GM21825 (cell line): ENCODE measurements around the gene SAPCD1.

Experiments used
- ATAC-seq: cut with Tn5 transposase; IDR thresholded peaks from one replicate; pipeline ENCODE4 v1.9.1; 2021; ENCODE audit warnings: mild to moderate bottlenecking, moderate library complexity; ENCODE audit not compliant: unreplicated experiment

The SAPCD1 gene

DNA sequence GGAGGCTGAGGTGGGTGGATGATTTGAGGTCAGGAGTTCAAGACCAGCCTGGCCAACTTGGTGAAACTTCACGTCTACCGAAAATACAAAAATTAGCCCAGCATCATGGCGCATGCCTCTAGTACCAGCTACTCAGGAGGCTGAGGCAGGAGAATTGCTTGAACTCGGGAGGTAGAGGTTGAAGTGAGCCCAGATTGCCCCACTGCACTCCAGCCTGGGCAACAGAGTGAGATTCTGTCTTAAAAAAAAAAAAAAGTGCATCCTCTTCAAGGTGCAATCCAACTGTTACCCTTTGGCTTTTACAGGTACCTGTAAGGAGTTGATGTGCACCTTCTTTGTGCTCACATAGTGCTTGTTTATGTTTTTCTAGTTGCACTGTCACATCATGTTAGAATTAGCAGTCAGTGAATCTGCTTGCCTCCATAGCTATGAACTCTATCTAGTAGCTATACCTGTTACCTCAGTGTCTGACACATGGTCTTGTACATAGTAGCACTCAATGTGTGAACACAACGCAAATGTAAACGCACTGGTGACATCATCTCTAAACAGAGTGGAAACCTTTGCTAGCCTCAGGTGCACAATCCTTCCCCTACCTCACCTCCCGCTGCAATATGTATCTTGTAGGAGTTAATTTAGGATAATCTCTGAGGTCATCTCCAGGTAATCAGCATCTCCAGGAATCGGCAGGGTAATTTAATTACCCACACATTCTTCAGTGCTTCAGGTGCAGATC, 13.0 kb upstream of the SAPCD1 start:
- no peak for ATAC-seq

GRCh38 chr6:31750411-31751022, 11.9 kb upstream of the SAPCD1 start:
- no peak for ATAC-seq

GRCh38 chr6:31752739-31753319, 9.6 kb upstream of the SAPCD1 start:
- no peak for ATAC-seq

DNA sequence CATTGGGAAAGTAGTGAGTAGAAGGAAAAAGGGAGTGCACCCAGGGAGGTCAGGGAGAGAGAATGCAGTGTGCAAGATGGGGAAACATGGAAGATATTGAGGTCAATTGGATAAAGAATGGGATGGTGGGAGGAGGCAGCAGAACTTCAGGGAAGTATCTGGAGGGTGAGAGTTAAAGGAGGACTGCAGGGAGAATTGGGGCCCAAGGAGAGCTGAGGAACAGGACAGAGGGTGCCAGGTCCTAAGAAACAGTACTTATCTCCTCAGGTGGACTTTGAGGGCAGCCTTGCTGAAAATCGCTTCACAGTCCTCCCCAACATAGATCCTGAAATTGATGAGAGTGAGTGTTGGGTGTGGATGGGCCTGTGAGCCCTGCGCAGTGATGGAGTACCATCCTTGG, 4.2 kb upstream of the SAPCD1 start:
- no peak for ATAC-seq

GRCh38 chr6:31760790-31761189, 1.7 kb upstream of the SAPCD1 start:
- no peak for ATAC-seq

- no peak for ATAC-seq
These were observed 1.1 kb upstream of the SAPCD1 start for GRCh38 chr6:31761343-31761742.

DNA sequence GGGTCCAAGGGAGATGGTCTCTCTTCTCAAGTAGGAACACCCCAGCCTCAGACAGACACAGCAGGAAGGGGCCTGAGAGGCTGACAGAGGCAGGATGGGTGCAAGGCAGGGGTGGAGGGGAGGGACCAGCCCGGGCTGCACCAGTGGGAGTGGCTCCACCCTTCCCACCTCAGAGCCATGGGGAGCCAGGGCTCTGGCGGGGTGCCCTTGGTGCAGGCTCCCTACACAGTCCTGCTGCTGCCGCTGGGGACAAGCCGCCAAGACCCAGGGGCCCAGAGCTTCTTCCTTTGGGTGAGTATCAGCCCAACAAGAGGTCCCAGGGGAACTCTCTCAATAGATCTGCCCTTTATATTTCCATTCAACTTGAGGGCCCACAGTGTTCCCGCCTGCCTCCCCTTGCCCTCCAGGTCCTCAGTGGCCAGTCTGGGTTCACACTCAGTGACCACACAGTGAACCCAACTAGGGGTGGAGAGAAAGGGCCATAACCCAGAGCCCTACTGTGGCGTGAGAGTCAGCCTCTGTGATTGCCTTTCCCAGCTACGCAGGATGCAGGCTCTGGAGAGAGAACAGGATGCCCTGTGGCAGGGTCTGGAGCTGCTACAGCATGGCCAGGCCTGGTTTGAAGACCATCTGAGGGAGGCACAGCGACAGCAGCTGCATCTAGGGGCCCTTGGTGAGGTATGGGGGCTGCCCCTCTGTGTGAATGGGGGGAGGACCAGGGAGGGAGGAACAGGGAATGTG, 592 bp downstream of the SAPCD1 start:
- ATAC-seq = no peak

DNA sequence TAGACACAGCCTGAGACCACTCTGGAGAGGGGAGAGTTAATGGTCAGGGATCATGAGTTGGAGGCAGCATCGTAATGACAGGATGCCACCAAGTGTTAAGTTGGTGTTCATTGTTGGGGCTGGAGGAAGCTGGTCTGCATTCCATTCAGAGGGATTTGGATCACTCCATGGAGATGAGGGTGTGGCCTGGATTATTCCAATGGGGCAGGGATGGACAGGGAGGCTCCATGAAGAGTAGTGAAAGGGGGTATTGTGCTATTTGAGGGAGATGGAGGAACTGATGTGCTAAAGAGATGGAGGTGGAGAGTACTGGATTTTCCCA, 1.1 kb downstream of the SAPCD1 start:
- ATAC-seq = no peak

GRCh38 chr6:31764198-31764597, 1.7 kb downstream of the SAPCD1 start:
- ATAC-seq = no peak

GRCh38 chr6:31765559-31765909, 3.1 kb downstream of the SAPCD1 start:
- no peak for ATAC-seq

DNA sequence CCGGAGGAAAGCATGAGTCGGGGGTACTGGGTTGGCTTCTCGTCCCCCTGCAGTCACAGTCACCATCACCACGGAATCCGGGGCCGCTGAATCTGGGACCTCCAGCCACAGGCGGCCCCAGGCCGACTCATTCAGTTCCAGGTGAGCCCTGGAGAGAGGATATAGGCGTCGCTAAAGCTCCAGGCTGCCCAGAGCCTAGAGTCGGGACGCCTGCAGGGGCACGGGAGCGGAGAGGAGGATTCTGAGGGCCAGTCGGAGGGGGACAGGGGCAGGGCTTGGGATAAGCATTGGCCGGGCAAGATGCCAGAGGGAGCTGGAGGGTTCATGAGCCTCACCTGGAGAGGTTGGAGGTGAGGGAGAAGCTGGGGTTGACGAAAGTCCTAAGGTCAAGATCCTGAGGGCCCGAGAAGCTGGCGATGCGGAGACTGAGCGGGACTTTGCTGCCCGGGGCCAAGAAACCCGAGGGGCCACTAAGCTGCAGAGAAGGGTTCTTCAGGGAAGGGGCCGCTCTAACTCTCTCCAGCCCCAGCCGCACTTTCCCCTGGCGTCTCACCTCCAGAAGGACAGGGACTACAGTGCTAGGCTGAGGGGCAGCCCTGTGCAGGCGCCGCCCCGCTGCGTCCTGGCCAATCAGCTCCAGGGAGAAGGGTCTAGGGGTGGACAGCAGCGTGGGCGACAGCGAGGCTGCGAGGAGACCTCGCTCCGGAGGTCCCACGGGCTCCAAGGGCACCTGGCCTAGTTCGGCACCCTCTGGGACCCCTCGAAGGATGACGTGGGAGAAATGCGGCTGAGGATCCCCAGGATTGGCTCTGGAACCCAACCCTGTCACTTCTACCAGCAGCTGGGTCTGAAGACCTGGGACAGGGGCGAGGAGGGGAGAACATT, 3.7 kb downstream of the SAPCD1 start:
- no peak for ATAC-seq

- ATAC-seq = no peak
These were observed 4.7 kb downstream of the SAPCD1 start for GRCh38 chr6:31767096-31767645.

DNA sequence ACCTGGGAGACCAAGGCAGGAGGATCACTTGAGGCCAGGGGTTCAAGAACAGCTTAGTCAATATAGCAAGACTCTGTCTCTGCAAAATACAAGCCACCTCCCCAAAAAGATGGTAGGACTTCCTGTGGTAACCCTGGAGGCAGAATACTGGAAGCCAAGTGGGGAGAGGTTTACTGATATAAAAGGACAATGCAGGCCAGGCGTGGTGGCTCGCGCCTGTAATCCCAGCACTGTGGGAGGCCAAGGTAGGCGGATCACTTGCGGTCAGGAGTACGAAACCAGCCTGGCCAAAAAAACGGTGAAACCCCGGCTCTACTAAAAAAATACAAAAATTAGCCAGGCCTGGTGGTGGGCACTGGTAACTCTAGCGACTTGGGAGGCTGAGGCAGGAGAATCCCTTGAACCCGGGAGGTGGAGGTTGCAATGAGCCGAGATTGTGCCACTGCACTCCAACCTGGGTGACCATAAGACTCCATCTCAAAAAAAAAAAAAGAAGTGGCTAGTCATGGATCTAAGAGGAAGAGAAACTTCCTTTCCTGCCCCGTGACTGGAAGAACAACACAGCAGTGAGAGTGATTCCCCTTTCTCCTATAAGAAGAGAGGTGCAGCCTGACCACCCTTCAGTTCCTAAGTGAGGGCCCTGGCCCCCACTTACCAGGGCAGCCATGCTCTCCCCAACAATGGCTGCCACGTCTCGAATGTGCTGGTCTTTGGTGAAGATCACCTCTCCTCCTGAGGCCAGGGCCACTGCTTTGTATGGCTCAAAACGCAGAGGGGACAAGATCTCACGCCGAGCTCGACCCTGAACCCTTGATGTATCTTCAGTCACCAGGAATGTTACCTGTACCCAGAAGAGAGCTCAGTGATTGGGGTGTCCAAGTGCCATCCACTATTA, 6.2 kb downstream of the SAPCD1 start:
- no peak for ATAC-seq

DNA sequence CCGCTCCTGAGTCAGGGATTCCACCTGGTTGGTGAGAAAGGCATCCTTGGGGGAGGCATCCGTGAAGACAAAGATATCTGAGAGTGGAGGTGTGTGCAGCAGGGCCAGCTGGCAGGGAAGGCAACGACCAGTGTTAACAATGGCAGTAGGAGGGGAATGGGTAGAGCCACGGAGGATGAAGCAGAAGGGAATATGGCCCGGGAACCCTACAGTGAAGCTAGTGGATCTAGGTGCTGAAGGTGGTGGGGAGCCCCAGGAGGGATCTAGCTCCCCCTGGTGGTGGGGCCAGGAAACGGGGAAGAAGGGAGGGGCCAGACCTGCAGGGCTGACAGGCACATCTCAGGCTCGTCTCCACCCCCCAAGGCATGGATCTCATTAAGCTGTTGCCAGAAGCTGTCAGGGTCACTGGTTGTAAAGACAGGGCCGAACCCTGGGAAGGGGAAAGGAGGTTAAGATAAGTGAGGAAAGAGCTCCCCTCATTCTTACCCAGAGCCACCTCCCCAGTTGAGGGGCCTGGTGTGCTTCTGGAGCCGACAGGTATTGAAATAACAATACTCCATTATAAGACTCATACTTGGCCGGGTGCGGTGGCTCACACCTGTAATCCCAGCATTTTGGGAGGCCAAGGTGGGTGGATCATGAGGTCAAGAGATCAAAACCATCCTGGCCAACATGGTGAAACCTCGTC, 7.4 kb downstream of the SAPCD1 start:
- ATAC-seq = no peak

GRCh38 chr6:31770860-31771259, 8.4 kb downstream of the SAPCD1 start:
- ATAC-seq = no peak

DNA sequence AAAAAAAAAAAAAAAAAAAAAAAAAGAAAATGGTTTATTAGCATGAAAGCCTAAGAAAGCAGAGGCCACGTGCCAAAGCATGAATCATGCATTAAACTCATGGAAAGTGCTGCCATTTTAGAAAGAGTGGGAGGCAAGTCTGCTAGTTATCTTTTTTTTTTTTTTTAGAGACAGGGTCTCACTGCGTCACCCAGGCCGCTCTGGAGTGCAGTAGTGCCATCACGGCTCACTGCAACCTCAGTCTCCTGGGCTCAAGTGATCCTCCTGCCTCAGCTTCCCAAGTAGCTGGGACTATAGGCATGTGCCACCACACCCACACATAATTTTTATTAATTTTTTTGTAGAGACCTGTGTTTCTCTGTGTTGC, 9.5 kb downstream of the SAPCD1 start:
- no peak for ATAC-seq

GRCh38 chr6:31775184-31775583, 12.7 kb downstream of the SAPCD1 start:
- no peak for ATAC-seq

DNA sequence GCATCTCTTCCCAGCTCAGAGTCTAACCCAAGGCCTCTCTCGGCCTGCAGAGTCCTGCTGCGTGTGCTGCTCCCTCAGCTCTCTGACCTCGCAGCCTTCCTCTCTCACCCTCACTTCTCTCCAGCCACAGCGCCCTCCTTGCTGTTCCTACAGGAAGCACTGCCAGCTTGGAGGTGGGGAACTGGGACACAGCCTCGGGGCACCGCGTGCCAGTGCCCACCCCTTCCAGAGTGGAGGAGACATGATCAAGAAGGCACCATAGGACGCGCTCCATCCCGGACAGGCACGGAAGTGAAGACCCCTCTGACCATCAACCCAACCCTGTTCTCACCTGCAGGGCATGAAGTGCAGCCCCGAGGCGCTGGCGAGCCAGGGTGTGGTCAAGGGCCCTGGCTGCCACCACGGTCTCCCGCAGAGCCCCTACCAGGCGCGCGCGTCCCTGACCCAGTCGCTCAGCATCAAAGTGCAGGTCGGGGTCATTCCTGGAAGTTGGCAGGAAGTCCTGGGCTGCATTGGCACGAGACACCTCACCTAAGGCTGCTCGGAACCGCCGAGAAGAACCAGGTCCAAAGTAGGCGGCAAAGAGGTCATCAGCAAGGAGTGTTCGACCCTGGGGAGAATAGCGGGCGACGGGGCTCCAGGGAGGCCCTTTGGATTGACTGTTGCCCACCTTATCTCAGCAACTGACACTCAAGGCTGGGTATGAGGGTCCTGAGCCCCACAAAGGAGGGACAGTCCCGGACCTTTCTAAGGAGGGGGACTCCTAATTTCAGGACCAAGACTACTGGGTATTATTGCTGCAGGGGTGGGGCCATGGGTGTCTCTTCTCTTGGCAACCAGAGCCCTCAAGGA, 13.4 kb downstream of the SAPCD1 start:
- no peak for ATAC-seq
